HEK293T (cell line): Measurements from ENCODE around the gene MYRFL.

ENCODE experiments used
- ARNT ChIP-seq: fragments of 450-650 bp; IDR thresholded peaks from 2 replicates; pipeline ENCODE4 v1.6.1; 2017; ENCODE audit warnings: mild to moderate bottlenecking
- BHLHE40 ChIP-seq: fragments of 450-650 bp; IDR thresholded peaks from 2 replicates; pipeline ENCODE4 v1.6.1; 2016; ENCODE audit warnings: mild to moderate bottlenecking, moderate library complexity, borderline replicate concordance
- FOXA1 ChIP-seq: fragments of 450-650 bp; IDR thresholded peaks from 2 replicates; pipeline ENCODE4 v1.6.1; 2016; ENCODE audit warnings: mild to moderate bottlenecking
- FOXK2 ChIP-seq: fragments of 450-650 bp; IDR thresholded peaks from 2 replicates; pipeline ENCODE4 v1.6.1; 2016; ENCODE audit warnings: mild to moderate bottlenecking
- FOXM1 ChIP-seq: fragments of 450-650 bp; IDR thresholded peaks from 2 replicates; pipeline ENCODE4 v1.6.1; 2017; ENCODE audit warnings: mild to moderate bottlenecking, borderline replicate concordance
- HDGF ChIP-seq: fragments of 450-650 bp; IDR thresholded peaks from 2 replicates; pipeline ENCODE4 v1.6.1; 2017; ENCODE audit warnings: antibody characterized with exemption, borderline replicate concordance
- L3MBTL2 ChIP-seq: fragments of 450-650 bp; conservative IDR thresholded peaks from 2 replicates; pipeline ENCODE4 v1.6.1; 2016; ENCODE audit warnings: mild to moderate bottlenecking
- LEF1 ChIP-seq: fragments of 450-650 bp; IDR thresholded peaks from 2 replicates; pipeline ENCODE4 v1.6.1; 2017; ENCODE audit warnings: mild to moderate bottlenecking, borderline replicate concordance
- NFRKB ChIP-seq: fragments of 450-650 bp; IDR thresholded peaks from 2 replicates; pipeline ENCODE4 v1.6.1; 2016; ENCODE audit warnings: mild to moderate bottlenecking, moderate library complexity
- SP1 ChIP-seq: fragments of 450-650 bp; IDR thresholded peaks from 2 replicates; pipeline ENCODE4 v1.6.1; 2017
- SUZ12 ChIP-seq: fragments of 450-650 bp; IDR thresholded peaks from 2 replicates; pipeline ENCODE4 v1.6.1; 2016; ENCODE audit warnings: mild to moderate bottlenecking
- TARDBP ChIP-seq: fragments of 450-650 bp; IDR thresholded peaks from 2 replicates; pipeline ENCODE4 v1.6.1; 2016
- ZNF384 ChIP-seq: fragments of 450-650 bp; IDR thresholded peaks from 2 replicates; pipeline ENCODE4 v1.6.1; 2016
- TF ChIP-seq, protein P1 (sequence below): fragments of 450-650 bp; IDR thresholded peaks from 2 replicates; pipeline ENCODE4 v1.6.1; 2016

GRCh38 chr12:69874606-69875005 lies 49.6 kb downstream of the MYRFL start:
- TF ChIP-seq BHLHE40 (no peak), FOXK2 (no peak), SUZ12 (no peak), NFRKB (no peak), SP1 (no peak), ARNT (no peak), FOXA1 (no peak), ZNF384 (no peak), HDGF (no peak), FOXM1 (no peak), L3MBTL2 (no peak), TARDBP (no peak), LEF1 (no peak)
- TF ChIP-seq, protein P1, sequence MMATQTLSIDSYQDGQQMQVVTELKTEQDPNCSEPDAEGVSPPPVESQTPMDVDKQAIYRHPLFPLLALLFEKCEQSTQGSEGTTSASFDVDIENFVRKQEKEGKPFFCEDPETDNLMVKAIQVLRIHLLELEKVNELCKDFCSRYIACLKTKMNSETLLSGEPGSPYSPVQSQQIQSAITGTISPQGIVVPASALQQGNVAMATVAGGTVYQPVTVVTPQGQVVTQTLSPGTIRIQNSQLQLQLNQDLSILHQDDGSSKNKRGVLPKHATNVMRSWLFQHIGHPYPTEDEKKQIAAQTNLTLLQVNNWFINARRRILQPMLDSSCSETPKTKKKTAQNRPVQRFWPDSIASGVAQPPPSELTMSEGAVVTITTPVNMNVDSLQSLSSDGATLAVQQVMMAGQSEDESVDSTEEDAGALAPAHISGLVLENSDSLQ = no peak
